SK-N-SH (cell line): ENCODE measurements around the gene COL9A3. TPM values are rescaled to one million over a fixed set of nuclear protein-coding genes. Genes with fewer than 3 reads are reported as not detected.

ENCODE experiments used
- CTCF ChIA-PET: fragments of 300-600, 350-600 bp; formaldehyde crosslinking; extraction: SDS; loops from one replicate; lab custom pipeline; 2021; lab: Yijun Ruan, JAX
- POLR2A ChIA-PET: fragments of 350-600 bp; sonication (Branson Sonifier 250); formaldehyde crosslinking; extraction: SDS; loops from one replicate; lab custom pipeline; 2020; ENCODE audit warnings: antibody characterized with exemption, inconsistent platforms; lab: Yijun Ruan, JAX
- DNase-seq: peaks from one replicate; pipeline ENCODE4 v3.0.0; 2012
- H2AFZ ChIP-seq: fragments of 200-600 bp; sonication (generic); 2 replicates; pipeline ENCODE4 v1.8.1; 2016; ENCODE audit warnings: antibody characterized with exemption, mild to moderate bottlenecking, low read depth
- H3F3A ChIP-seq: fragments of 200-600 bp; sonication (generic); replicated peaks from 2 replicates; pipeline ENCODE3; 2016; ENCODE audit warnings: antibody characterized with exemption, mild to moderate bottlenecking; ENCODE audit not compliant: insufficient read depth
- H3K27ac ChIP-seq, 2 experiments: fragments of 200-500 bp in 1 of 2; fragments of 200-600 bp in 1 of 2; sonication (Bioruptor generic) in 1 of 2; sonication (generic), shearing (Covaris generic) in 1 of 2; 2 replicates each; pipeline versions ENCODE4 v1.5.1 to v1.6.1; 2014 to 2016; ENCODE audit warnings: low read depth in 2 of 2, inconsistent platforms in 1 of 2, low read length in 1 of 2, mild to moderate bottlenecking in 1 of 2, mixed read lengths in 1 of 2
- H3K27me3 ChIP-seq: fragments of 200-600 bp; sonication (generic), shearing (Covaris generic); 2 replicates; pipeline ENCODE4 v1.6.1; 2016; ENCODE audit warnings: mixed run types; ENCODE audit not compliant: insufficient read depth
- H3K36me3 ChIP-seq, 2 experiments: fragments of 200-500 bp in 1 of 2; fragments of 200-600 bp in 1 of 2; sonication (Bioruptor generic) in 1 of 2; sonication (generic) in 1 of 2; replicated peaks in 1 of 2; 2 replicates each; pipeline versions ENCODE3 to v1.5.1; 2014 to 2016; ENCODE audit warnings: low read length in 1 of 2, mild to moderate bottlenecking in 1 of 2; ENCODE audit not compliant: insufficient read depth in 2 of 2, control insufficient read depth in 1 of 2
- H3K4me1 ChIP-seq, 2 experiments: fragments of 200-500 bp in 1 of 2; fragments of 200-600 bp in 1 of 2; sonication (Bioruptor generic) in 1 of 2; sonication (generic), shearing (Covaris generic) in 1 of 2; 2 replicates each; pipeline versions ENCODE4 v1.5.1 to v1.6.1; 2014 to 2016; ENCODE audit warnings: low read depth in 1 of 2, low read length in 1 of 2, mixed run types in 1 of 2; ENCODE audit not compliant: insufficient read depth in 2 of 2, control insufficient read depth in 1 of 2
- H3K4me2 ChIP-seq: fragments of 200-600 bp; sonication (generic), shearing (Covaris generic); 2 replicates; pipeline ENCODE4 v1.6.1; 2017; ENCODE audit warnings: mixed run types
- H3K4me3 ChIP-seq, 2 experiments: fragments of 200-500 bp in 1 of 2; fragments of 200-600 bp in 1 of 2; sonication (Bioruptor generic) in 1 of 2; sonication (generic), shearing (Covaris generic) in 1 of 2; 2 replicates each; pipeline versions ENCODE4 v1.5.1 to v1.8.1; 2014 to 2016; ENCODE audit warnings: low read depth in 2 of 2, inconsistent platforms in 1 of 2, low read length in 1 of 2, mild to moderate bottlenecking in 1 of 2, mixed read lengths in 1 of 2, moderate library complexity in 1 of 2
- H3K79me2 ChIP-seq: fragments of 200-600 bp; sonication (generic); 2 replicates; pipeline ENCODE4 v1.8.1; 2017; ENCODE audit warnings: mild to moderate bottlenecking; ENCODE audit not compliant: insufficient read depth
- H3K9ac ChIP-seq: fragments of 200-600 bp; sonication (generic); 2 replicates; pipeline ENCODE4 v1.6.1; 2017; ENCODE audit warnings: mixed run types
- H3K9me2 ChIP-seq: fragments of 200-600 bp; sonication (generic); 2 replicates; pipeline ENCODE4 v1.6.1; 2017; ENCODE audit warnings: mixed run types
- H3K9me3 ChIP-seq: fragments of 200-600 bp; sonication (generic); 2 replicates; pipeline ENCODE4 v1.6.1; 2017; ENCODE audit warnings: mixed run types, mild to moderate bottlenecking, moderate library complexity
- H4K20me1 ChIP-seq: fragments of 200-600 bp; sonication (generic); 2 replicates; pipeline ENCODE4 v1.6.1; 2017; ENCODE audit warnings: mild to moderate bottlenecking, mixed run types; ENCODE audit not compliant: insufficient read depth
- CHD2 ChIP-seq: fragments of 150-350 bp; IDR thresholded peaks from 2 replicates; pipeline ENCODE4 v1.6.1; 2018; ENCODE audit warnings: low read length; ENCODE audit not compliant: partially characterized antibody
- EZH2phosphoT487 ChIP-seq: fragments of 200-600 bp; sonication (generic); IDR thresholded peaks from 2 replicates; pipeline ENCODE4 v1.6.1; 2017; ENCODE audit warnings: low read depth, mixed run types, mild to moderate bottlenecking, antibody characterized with exemption, moderate library complexity, borderline replicate concordance
- FOXJ3 ChIP-seq: sonication (generic); formaldehyde crosslinking; IDR thresholded peaks from 2 replicates; pipeline ENCODE4 v1.5.1; 2020; ENCODE audit warnings: mild to moderate bottlenecking, missing genetic modification reagents
- FOXM1 ChIP-seq: IDR thresholded peaks from 2 replicates; pipeline ENCODE4 v1.4.0; 2012; ENCODE audit warnings: low read depth, mild to moderate bottlenecking
- GATA2 ChIP-seq: sonication (generic); formaldehyde crosslinking; IDR thresholded peaks from 2 replicates; pipeline ENCODE4 v1.5.0; 2020; ENCODE audit warnings: mild to moderate bottlenecking, missing genetic modification reagents
- IRF3 ChIP-seq: fragments of 150-350 bp; IDR thresholded peaks from 2 replicates; pipeline ENCODE4 v1.6.1; 2016; ENCODE audit warnings: mild to moderate bottlenecking, low read depth, low read length
- MAX ChIP-seq: IDR thresholded peaks from 2 replicates; pipeline ENCODE4 v1.4.0; 2012; ENCODE audit warnings: low read depth
- MEF2A ChIP-seq: IDR thresholded peaks from 2 replicates; pipeline ENCODE4 v1.4.0; 2012; ENCODE audit warnings: low read depth, borderline replicate concordance
- RAD21 ChIP-seq: IDR thresholded peaks from 2 replicates; pipeline ENCODE4 v1.6.1; 2012; ENCODE audit warnings: mild to moderate bottlenecking, low read length
- RFX5 ChIP-seq: IDR thresholded peaks from 2 replicates; pipeline ENCODE4 v1.6.1; 2012; ENCODE audit warnings: mild to moderate bottlenecking, improper control_type of control experiment, low read length
- RXRA ChIP-seq: IDR thresholded peaks from 2 replicates; pipeline ENCODE4 v1.4.0; 2012; ENCODE audit warnings: low read depth, mild to moderate bottlenecking, borderline replicate concordance
- SIN3A ChIP-seq: IDR thresholded peaks from 2 replicates; pipeline ENCODE4 v1.6.1; 2012; ENCODE audit warnings: low read depth, mild to moderate bottlenecking, low read length, moderate library complexity, borderline replicate concordance
- TCF12 ChIP-seq: IDR thresholded peaks from 2 replicates; pipeline ENCODE4 v1.4.0; 2012
- YY1 ChIP-seq: IDR thresholded peaks from 2 replicates; pipeline ENCODE4 v1.4.0; 2012; ENCODE audit warnings: low read depth, mild to moderate bottlenecking
- WGBS: methylation state at CpG from one replicate; pipeline ENCODE4 v1.1.6; 2017; ENCODE audit warnings: low lambda C conversion rate; 5-methylcytosine and 5-hydroxymethylcytosine counted together
- polyA plus RNA-seq, 3 experiments: library from polyadenylated mRNA; depleted of rRNA; stranded (reverse); fragments of >200 nt; gene quantifications; 2 replicates each; pipeline ENCODE4 v1.2.3, GENCODE V29; 2012
- TF ChIP-seq, protein P1 (sequence below): fragments of 150-350 bp; IDR thresholded peaks from 2 replicates; pipeline ENCODE4 v1.6.1; 2017; ENCODE audit warnings: antibody characterized with exemption, low read length, low read depth, borderline replicate concordance
- TF ChIP-seq, protein P2 (sequence below): IDR thresholded peaks from 2 replicates; pipeline ENCODE4 v1.4.0; 2012; ENCODE audit warnings: low read depth, borderline replicate concordance
- TF ChIP-seq, protein P3 (sequence below): IDR thresholded peaks from 2 replicates; pipeline ENCODE4; 2012

Gene COL9A3
- polyA plus RNA-seq, 1 of the 3 experiments (the other 2 are of a cell fraction) = 2.5 TPM

GRCh38 chr20:62804021-62804626, 12.7 kb upstream of the COL9A3 start:
- no peaks in the 10 kb centered on the region for H3K27me3 ChIP-seq
- no peaks in the 10 kb centered on the region for H3K9me2 ChIP-seq
- peak overlapping the region; percentile 94 for H2AFZ ChIP-seq
- peaks cover 25% of the 10 kb centered on the region for H4K20me1 ChIP-seq
- H3K36me3 ChIP-seq = peaks cover 24 to 33% of the 10 kb centered on the region in 2 experiments
- peak overlapping the region; percentile 96; the same call in 1 of the 2 replicates for H3K4me2 ChIP-seq
- H3F3A ChIP-seq = peaks cover 12% of the 10 kb centered on the region
- 43% methylated on average over 12 of the region's 25 CpGs for WGBS
- POLR2A ChIA-PET = interaction anchor here (0.6 to 1.4 kb wide), 3 partner anchors 10 to 245 kb away, joined by 3 read pairs; no protein-coding TSS in a partner anchor
- peak overlapping the region; percentile 41; the same call in 1 of the 2 replicates for H3K9ac ChIP-seq
- peak overlapping the region; percentile 85 to 92 for H3K4me3 ChIP-seq
- CTCF ChIA-PET = interaction anchor here (0.6 to 3.8 kb wide), 4 partner anchors 11 to 110 kb away, joined by 3 to 17 read pairs (median 8); no protein-coding TSS in a partner anchor
- peak; percentile 64 for DNase-seq
- peaks cover 10 to 27% of the 10 kb centered on the region in 2 experiments; a peak in 2 of 4 replicates for H3K4me1 ChIP-seq
- H3K27ac ChIP-seq = peak overlapping the region; percentile 33 to 67; a peak in 3 of 4 replicates
- no peaks in the 10 kb centered on the region for H3K9me3 ChIP-seq
- H3K79me2 ChIP-seq = peaks cover 30% of the 10 kb centered on the region
- TF ChIP-seq RXRA = no peak
- TF ChIP-seq, protein P1, sequence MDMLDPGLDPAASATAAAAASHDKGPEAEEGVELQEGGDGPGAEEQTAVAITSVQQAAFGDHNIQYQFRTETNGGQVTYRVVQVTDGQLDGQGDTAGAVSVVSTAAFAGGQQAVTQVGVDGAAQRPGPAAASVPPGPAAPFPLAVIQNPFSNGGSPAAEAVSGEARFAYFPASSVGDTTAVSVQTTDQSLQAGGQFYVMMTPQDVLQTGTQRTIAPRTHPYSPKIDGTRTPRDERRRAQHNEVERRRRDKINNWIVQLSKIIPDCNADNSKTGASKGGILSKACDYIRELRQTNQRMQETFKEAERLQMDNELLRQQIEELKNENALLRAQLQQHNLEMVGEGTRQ = no peak
- TF ChIP-seq, protein P2, sequence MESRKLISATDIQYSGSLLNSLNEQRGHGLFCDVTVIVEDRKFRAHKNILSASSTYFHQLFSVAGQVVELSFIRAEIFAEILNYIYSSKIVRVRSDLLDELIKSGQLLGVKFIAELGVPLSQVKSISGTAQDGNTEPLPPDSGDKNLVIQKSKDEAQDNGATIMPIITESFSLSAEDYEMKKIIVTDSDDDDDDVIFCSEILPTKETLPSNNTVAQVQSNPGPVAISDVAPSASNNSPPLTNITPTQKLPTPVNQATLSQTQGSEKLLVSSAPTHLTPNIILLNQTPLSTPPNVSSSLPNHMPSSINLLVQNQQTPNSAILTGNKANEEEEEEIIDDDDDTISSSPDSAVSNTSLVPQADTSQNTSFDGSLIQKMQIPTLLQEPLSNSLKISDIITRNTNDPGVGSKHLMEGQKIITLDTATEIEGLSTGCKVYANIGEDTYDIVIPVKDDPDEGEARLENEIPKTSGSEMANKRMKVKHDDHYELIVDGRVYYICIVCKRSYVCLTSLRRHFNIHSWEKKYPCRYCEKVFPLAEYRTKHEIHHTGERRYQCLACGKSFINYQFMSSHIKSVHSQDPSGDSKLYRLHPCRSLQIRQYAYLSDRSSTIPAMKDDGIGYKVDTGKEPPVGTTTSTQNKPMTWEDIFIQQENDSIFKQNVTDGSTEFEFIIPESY = no peak
- TF ChIP-seq, protein P3, sequence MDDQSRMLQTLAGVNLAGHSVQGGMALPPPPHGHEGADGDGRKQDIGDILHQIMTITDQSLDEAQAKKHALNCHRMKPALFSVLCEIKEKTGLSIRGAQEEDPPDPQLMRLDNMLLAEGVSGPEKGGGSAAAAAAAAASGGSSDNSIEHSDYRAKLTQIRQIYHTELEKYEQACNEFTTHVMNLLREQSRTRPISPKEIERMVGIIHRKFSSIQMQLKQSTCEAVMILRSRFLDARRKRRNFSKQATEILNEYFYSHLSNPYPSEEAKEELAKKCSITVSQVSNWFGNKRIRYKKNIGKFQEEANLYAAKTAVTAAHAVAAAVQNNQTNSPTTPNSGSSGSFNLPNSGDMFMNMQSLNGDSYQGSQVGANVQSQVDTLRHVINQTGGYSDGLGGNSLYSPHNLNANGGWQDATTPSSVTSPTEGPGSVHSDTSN = no peak
- no peak for TF ChIP-seq SIN3A
- TF ChIP-seq IRF3 = no peak
- no peak for TF ChIP-seq MEF2A
- TF ChIP-seq EZH2phosphoT487 = no peak
- no peak for TF ChIP-seq FOXJ3 (CRISPR knock-in tag)
- no peak for TF ChIP-seq TCF12
- no peak for TF ChIP-seq RAD21
- no peak for TF ChIP-seq YY1
- no peak for TF ChIP-seq GATA2
- TF ChIP-seq MAX = no peak
- TF ChIP-seq CHD2 = no peak
- TF ChIP-seq FOXM1 = no peak
- no peak for TF ChIP-seq RFX5
- TF ChIP-seq, all 33 proteins: peak for 0
